NCI-H82 treated with DMSO at 0.1 percent for 48 hours (cell line): ENCODE data around the gene BSN.

Experiments
- DNase-seq: peaks from one replicate; lab custom pipeline; 2025; ENCODE audit not compliant: unreplicated experiment; lab: John Stamatoyannopoulos, UW

The BSN gene

DNA sequence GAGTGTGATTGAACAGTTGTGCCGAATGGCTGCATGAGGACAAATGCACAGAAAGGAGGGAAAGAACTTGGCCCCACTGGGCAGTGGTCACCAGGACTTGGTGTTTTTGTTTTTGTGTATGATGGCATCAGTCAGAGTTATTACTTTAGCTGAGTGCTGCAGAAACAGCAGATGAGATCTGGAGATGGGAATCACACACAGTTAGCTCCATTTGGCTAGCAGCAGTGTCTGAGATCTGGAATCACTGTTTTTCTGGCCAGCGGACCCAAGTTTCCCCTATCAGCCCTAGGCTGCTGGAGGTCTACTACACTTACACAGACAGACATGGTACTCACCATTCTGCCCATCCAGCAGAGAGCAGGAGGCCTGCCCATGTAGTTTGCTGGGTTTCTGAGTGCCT is 74.0 kb downstream of the BSN start:
- DNase-seq = no peak

DNA sequence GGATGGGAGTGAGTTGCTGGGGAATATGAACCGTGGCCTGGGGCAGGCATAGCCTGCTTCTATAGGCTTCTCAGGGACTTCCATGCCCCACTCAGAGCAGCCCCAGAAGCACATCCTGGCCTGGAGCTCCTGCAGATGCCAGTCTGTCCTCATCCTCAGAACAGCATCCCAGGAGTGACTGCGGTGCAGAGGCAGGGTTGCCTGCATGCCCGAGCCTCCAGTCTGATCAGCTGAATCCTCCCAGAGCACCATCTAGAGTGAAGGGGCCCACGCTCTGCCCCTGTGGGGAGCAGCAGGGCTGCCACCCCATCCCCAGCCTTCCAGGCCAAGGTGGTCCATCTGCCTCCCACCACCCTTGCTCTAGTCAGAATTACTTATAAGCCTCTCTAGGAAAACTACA is 75.2 kb downstream of the BSN start:
- no peak for DNase-seq

DNA sequence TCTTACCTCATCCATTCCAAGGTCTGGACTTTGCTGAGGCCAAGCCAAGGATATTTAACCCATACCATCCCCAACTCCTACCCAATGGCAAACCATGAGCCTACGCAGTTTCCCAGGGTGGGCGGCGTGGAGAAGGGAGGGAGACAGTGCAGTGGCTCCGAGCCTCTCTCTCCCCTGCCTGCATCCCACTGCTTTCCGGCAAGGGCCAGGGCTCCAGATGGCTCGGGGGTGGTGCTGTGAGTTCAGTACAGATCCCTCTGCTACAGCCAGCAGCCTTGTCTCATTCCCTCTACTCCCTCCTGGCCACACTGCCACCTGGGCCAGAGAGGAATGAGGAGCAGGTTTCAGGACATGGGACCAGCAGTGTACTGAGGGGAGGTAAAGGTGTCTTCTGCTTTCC is 75.6 kb downstream of the BSN start:
- peak; percentile 1 for DNase-seq

DNA sequence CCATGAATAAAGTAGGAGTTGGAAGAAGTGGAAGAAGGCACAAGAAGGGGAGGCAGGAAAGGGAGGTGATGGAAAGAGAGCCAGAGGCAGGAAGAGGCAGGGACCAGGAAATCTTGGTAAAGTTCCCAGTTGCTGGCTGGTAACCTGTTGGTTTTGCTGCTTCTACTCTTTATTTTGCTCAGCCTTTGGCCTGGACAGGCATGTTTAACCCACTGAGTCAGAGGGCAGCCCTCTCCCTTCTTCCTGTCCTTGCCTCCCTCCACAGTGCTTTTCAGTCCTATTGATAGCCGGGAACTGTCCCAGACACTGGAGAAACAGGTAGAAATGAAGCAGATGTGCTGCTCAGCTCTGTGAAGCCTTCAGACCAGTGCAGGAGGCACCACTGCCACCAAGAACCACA is 76.5 kb downstream of the BSN start:
- no peak for DNase-seq

DNA sequence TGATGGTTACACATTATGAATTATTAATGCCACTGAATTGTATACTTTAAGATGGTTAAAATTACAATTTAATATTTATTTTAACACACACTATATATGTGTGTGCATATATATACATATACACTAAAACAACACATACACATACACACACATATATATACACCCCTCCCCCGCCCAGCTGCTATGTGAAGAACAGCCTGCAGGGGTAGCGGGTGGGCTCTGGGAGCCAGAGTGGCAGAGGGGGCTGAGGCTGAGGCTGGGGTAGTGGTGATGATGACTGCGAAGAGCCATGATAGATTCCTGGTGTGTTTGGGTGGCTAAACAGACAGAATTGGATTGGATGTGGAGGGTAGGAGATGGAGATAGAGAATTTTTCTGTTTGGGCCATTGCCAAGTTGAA is 80.5 kb downstream of the BSN start:
- DNase-seq = no peak

DNA sequence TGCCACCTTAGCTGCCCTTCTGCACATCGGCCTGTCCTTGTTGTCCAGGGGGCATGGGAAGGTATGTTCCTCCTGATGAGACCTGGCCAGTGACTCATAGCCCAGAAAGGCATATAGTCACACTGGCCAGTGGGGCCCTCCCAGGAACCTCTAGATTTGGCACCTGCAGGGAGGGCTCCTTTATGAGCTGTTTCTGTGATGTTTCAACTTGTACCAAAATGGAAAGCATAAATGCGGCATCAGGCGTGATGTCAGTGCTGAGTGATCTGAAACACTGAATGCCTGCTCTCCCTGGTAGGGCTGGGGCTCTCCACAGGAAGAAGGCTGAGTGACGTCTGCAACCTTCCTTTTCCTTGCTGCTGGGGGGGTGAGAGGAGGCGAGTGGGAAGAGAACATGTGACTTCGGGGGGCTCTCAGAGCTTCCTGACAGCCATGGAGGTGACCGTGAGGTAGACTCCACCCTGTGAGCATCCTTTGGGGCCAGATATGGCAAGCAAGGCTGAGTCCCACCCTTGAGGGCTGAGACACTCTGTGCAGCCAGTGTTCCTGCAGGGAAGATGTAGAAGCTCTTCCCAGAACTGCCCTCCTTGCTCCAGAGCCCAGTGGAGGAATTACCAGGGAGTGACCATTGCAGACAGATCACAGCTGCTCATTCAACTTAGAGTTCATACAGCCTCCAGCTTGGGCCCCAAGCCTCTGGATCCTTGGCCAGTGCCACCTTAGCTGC is 82.8 kb downstream of the BSN start:
- no peak for DNase-seq

DNA sequence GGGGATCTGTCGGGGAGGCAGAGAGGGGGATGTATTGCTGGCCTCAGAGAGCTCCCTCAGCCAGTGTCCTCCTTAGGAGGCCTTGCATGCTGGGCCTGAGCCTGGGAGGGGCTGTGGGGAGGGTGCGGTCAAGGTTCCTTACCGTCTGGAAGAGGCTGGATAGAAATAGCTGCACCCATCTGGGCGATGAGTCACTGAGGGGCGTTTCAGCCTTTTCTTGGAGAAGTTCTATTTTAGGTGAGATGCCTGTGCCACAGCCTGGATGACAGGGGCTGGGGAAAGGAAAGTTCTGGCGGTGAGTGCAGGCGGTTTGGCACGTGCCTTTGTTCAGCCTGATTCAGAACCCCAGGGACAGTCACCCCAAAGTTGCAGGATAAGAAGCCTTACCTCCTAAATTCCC is 84.2 kb downstream of the BSN start:
- DNase-seq = no peak

DNA sequence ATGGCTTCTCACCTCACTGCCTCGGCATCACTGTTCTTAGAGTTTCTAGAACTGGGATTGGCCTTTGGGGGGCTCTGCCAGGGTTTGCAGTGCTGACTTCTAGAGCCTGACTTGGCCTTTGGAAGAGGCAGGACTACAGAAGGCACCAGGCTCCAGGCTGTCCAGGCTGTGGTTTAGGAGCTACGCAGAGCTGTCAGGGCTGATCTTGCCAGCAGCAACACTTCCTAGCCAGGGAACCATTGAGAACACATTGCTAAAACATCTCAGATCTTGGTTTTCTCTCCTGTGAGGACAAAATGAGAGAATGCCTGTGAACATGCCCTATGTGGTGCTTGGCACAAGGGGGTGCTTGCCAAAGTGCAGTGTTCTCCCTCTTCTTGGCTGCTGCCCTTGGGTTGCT is 85.3 kb downstream of the BSN start:
- no peak for DNase-seq

DNA sequence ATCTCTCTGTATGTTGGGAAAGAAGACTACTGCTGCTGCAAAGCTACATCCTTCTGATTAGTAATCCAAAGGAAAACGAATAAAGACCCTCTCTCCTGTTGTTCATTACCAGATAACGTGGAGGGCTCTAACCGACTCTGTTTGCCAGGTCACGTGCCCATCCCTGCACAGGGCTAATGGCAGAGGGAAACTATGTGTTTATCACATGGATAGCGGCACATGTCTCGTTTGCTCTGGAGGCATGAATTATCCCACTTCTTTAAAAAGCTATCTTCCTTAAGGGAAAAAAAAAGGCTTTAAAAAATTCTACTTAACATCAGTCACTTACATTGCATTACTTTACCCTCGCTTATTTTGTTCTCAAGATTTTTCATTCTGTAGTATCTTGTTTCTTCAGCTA is 87.0 kb downstream of the BSN start:
- DNase-seq = no peak

DNA sequence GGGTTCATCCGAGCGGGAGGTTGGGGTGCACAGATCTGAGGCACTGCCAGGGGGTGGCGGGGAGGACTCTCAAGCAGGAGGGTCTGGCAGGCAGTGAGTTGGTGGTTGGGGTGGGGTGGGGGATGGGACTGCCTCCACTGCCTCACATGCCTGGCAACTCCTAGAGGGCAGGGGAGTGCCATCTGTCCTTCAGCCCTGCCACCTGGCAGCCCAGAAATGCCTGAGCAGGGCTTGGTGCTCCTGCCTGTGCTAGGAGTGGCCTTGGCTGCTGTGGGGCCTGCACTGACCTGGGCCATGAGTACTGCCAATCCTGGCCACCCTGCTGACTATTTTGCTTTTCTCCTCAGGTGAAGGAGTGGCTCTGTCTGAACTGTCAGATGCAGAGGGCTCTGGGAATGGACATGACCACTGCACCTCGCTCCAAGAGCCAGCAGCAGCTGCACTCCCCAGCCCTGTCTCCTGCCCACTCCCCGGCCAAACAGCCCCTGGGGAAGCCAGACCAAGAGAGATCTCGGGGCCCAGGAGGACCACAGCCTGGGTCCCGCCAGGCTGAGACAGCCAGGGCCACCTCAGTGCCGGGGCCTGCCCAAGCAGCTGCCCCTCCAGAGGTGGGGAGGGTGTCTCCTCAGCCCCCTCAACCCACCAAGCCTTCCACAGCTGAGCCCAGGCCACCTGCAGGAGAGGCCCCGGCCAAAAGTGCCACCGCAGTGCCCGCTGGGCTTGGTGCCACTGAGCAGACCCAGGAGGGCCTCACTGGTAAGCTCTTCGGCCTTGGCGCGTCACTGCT is 87.8 kb downstream of the BSN start:
- DNase-seq = no peak

DNA sequence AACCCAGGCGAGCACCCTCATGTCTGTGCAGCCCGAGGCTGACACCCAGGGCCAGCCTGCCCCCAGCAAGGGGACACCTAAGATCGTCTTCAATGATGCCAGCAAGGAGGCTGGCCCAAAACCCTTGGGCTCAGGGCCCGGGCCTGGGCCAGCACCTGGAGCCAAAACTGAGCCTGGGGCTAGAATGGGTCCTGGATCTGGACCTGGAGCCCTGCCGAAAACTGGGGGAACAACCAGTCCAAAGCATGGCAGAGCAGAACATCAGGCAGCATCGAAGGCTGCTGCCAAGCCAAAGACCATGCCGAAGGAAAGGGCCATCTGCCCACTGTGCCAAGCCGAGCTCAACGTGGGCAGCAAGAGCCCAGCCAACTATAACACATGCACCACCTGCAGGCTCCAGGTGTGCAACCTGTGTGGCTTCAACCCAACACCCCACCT is 88.5 kb downstream of the BSN start:
- no peak for DNase-seq

DNA sequence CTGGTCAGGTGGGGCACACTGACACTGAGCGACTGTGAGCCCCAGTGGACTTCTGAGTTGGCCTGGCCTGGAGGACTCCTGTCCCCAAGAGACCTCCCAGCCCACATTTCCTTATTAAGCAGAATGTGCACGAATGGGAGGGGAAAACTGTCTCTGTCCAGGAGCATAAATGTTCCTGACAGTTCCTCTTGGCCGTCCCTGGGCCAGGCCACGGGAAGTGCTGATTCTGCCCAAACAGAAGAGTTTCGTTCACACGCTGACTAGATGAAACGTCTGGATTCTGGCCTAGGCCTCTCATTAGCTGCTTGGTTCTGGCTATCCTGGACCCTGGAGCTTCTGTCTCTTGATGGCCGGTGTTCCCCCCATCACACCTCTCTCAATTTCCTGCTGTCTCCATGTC is 90.4 kb downstream of the BSN start:
- no peak for DNase-seq

DNA sequence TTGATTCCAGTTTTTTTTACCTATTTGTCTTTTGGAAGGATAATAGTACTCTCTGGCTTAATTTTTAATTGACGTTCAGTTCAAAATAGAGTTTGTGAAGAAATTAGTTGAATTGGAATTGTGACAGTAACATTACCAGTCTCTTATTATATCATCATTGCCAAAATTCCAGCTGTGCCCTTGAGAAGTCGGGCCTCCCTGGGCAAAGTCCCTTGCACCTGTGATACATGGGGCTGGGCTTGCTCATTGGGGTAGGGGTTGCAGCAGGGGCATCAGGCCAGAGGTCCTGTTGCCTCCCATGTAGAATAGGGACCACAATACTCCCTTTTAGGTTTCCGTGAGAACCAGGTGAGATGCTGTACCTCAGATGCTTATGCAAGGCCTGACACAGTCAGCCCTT is 92.0 kb downstream of the BSN start:
- no peak for DNase-seq

DNA sequence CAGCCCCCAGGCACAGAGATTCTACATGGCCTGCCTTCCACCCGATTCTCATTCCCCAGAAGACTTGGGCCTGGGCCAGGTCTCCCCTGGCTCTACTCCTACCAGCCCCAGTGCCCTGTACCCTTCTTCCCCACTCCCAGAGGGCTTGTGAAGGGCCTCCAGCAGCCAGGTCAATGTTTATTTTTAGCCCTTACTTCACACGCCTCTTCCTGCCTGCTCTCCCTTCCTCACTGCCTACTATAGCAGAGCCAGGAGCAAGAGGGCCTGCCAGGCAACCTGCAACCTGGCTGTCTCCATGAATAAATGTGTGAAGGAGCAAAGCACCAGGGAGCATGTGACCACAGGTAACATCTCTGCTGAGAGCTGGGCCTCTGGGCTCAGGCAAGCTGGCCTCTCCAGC is 93.5 kb downstream of the BSN start:
- no peak for DNase-seq

DNA sequence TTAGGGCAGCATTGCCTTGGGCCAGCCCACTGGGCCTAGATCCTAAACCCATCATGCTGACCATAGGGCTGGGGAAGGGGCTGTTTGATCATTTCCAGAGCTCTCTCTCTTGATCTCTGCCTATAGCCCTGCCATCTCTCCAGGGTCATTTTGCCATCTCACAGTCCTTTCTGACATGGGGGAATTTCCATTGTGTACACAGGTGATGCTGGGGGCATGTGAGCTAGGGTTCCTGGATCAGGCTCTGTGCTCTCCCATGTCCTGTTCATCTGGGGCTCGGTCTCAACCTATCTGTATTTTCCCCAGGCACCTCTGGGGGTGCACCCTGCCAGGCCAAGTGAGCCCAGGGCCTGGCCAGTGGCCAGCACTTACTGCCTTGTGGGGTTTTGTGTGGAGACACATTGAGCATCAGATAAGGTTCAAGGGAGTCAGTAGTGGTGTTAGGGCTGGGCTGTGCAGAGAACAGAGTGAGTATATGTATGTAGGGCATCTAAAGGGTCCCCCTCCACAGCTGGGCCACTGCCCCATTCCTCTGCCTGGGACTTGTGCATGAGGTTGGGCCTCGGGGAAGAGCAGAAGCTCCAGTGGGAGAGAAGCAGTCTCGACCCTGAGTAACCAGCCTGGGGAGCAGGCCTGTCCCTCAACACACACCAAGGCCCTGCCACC is 94.2 kb downstream of the BSN start:
- DNase-seq = no peak

DNA sequence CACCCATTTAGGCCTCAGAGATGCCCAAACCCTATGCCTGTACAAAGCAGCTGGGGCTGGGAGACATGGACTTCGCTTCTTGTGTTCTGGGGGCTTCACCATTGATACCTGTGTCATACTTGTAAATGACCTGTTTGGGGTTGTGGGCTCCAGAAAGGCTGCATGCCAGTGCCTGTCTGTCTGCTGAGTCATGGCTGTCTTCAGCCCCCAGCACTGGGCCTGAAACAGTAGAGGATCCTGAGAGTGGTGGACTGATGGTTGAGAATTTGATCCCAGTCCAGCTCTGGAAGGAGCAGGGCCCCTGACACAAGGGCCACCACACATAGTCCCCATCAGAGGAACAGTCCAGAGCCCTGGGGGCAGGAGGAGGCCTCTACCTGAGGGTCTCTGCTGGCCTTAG is 95.3 kb downstream of the BSN start:
- DNase-seq = no peak

DNA sequence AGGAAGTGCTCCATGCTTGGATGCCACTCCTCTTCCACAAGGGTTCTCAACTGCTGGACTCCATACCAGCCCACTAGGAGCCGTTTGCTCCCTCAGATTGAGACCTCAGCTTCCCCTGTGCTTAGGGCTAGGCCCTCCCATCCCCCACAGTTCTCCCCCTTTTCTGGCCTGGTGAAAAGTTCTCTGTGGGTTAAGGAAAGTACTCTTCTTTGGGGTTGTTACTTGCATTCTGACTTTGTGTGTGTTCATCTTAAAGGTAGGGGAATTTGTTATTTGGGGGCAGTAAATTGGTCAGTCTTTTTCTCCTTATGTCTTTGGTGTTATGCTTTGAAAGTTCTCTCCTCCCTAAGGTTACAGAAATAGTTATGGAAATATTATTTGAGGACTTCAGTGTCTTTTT is 95.9 kb downstream of the BSN start:
- DNase-seq = no peak

DNA sequence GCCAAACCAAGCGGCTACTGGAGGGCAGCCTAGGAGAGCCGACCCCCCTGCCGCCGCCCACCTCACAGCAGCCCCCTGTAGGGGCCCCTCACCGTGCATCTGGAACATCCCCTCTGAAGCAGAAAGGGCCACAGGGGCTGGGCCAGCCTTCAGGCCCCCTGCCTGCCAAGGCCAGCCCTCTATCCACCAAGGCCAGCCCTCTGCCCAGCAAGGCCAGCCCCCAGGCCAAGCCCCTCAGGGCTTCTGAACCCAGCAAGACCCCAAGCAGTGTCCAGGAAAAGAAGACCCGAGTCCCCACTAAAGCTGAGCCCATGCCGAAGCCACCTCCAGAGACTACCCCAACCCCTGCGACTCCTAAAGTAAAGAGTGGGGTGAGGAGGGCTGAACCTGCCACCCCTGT is 96.4 kb downstream of the BSN start:
- no peak for DNase-seq

DNA sequence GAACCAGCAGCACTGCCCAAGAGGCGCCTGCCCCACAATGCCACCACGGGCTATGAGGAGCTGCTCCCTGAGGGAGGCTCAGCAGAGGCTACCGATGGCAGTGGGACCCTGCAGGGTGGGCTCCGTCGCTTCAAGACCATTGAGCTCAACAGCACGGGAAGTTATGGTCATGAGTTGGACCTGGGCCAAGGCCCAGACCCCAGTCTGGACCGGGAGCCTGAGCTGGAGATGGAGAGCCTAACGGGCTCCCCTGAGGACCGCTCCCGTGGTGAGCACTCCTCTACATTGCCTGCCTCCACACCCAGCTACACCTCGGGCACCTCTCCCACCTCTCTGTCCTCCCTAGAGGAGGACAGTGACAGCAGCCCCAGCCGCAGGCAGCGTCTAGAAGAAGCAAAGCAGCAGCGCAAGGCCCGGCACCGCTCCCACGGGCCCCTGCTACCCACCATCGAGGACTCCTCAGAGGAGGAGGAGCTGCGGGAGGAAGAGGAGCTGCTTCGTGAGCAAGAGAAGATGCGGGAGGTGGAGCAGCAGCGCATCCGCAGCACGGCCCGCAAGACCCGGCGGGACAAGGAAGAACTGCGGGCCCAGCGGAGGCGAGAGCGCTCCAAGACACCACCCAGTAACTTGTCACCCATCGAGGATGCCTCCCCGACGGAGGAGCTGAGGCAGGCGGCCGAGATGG is 98.1 kb downstream of the BSN start:
- no peak for DNase-seq

DNA sequence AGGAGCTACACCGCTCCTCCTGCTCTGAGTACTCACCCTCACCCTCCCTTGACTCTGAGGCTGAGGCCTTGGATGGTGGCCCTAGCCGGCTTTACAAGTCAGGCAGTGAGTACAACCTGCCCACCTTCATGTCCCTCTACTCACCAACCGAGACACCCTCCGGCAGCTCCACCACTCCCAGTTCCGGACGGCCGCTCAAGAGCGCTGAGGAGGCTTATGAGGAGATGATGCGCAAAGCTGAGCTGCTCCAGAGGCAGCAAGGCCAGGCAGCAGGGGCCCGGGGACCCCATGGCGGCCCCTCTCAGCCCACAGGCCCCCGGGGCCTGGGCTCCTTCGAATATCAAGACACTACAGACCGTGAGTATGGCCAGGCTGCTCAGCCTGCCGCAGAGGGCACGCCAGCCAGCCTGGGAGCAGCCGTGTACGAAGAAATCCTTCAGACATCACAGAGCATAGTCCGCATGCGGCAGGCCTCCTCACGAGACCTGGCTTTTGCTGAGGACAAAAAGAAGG is 98.7 kb downstream of the BSN start:
- no peak for DNase-seq

DNA sequence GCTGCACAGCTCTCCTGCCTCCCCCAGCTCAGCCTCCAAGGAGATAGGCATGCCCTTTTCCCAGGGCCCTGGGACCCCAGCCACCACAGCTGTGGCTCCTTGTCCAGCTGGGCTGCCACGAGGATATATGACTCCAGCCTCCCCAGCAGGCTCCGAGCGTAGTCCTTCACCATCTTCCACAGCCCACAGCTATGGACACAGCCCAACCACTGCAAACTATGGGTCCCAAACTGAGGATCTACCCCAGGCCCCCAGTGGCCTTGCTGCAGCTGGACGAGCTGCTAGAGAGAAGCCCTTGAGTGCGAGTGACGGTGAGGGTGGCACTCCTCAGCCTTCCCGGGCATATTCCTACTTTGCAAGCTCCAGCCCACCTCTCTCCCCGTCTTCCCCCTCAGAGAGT is 99.3 kb downstream of the BSN start:
- DNase-seq = no peak
